Ureter (tissue), 1 donor: ENCODE data around the gene CCNO. TPM values are rescaled to one million over a fixed set of nuclear protein-coding genes. Genes with fewer than 3 reads are reported as not detected.

Experiments used
- DNase-seq: peaks from one replicate; pipeline ENCODE4 v3.0.0-alpha.2; 2020; ENCODE audit warnings: low spot score
- total RNA-seq: library from RNA; stranded (reverse); gene quantifications from one replicate; pipeline ENCODE4 v1.2.4, GENCODE V29; 2023
- donor health status: DM: yes; HTN: yes; CAD: no.

CCNO gene
- total RNA-seq, 1 donor from 2014 or later = 16.5 TPM

- no peak for DNase-seq
These were observed 10.2 kb downstream of the CCNO start for GRCh38 chr5:55222985-55223811.

- DNase-seq = no peak
These were observed 11.1 kb downstream of the CCNO start for GRCh38 chr5:55222092-55222984.

DNA sequence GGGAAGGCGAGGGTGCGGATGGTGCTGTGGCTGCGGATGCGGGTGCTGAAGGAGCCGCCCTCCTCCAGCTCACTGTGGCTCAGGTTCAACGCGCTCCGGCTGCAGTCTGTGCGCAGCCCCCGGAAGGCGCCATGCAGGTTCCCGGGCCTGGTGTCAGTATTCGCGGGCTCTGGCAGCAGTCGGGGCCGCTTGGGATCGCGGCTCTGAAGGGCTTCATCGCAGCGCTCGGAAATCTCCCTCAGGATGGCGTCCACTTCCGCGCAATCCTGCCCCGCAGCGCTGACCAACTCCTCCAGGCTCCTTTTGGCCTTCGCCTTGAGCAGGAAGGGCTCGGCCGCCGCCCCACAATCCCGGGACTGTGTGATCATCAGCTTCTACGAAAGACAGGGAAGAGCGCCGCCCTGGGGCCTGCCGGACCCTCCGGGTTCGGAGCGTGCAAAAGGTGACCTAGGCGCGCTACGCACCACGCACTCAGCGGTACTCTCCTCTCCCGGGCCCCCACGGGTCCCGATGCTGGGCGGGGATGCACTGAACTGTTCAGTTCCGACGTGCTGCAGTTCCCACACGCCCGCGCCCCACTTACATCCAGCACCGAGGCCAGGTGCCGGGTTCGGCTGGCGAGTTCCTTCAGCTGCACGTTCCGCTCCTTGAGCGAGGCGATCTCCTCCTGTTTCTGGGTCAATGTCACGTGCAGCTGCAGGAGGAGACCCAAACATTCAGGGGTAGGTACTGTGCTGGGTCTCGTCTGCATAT lies 12.8 kb downstream of the CCNO start:
- peak; percentile 53 for DNase-seq

- no peak for DNase-seq
These were observed 13.6 kb downstream of the CCNO start for GRCh38 chr5:55219770-55220169.

DNA sequence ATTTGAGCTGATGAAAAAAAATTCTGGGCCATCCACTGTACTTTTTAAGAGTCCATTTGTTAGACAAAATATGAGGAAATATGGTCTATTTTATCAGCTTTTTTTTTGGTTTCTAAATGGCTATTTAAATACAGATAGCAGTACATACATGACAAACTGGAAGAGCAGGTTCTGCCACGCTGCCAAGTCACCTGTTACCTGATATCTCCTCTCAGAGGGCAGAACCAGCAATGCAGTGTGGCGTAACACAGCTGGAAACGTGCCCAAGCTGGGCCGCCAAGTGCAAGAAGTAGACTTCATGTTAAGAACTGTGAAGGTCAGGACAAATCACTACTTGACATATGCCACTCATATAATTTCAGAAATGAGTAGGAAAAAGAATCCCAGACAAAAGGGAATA lies 14.4 kb downstream of the CCNO start:
- DNase-seq = peak; percentile 88

DNA sequence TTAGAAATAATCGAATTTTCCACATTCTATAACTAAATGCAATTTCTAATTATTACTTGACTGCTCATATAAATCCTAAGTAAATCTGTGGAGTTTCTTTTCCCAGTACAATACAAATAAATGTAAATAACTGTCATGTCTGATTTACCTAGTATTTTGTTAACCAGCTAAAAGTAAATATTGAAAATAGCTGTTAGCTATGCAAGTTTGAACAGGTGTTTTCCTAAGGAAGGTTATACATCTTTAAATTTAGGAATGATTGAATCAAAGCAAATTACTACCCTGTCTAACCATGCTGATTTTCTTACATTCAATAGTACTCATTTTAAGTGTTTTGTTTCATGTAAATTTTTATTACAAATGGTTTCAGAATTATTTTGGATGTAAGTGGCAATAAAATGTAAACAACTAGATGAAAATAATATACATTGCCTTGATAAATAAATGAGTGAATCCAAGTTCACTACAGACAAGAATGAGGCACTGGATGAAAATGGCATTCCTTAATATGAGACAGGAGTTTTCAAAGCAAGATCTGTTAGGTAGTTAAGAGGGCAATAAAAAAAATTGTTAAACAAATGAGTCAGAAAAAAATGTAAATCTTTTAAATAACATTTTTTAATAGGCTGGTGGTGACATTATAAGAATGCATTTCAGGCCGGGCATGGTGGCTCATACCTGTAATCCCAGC lies 22.1 kb downstream of the CCNO start:
- no peak for DNase-seq

DNA sequence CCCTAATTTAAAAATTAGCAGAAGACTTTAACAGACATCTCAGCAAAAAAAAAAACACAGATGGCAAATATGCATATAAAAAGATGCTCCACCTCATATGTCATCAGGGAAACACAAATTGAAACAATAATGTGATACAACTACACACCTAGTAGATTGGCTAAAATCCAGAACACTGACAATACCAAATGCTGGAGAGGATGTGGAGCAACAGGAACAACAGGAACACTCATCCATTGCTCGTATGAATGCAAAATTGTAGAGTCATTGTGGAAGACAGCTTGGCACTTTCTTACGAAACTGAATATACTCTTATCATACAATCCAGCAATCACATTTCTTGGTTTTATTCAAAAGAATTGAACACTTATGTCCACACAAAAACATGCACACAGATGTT lies 28.4 kb downstream of the CCNO start:
- DNase-seq = no peak

GRCh38 chr5:55191165-55191564 lies 42.2 kb downstream of the CCNO start:
- no peak for DNase-seq

GRCh38 chr5:55188656-55189540 lies 44.5 kb downstream of the CCNO start:
- no peak for DNase-seq

DNA sequence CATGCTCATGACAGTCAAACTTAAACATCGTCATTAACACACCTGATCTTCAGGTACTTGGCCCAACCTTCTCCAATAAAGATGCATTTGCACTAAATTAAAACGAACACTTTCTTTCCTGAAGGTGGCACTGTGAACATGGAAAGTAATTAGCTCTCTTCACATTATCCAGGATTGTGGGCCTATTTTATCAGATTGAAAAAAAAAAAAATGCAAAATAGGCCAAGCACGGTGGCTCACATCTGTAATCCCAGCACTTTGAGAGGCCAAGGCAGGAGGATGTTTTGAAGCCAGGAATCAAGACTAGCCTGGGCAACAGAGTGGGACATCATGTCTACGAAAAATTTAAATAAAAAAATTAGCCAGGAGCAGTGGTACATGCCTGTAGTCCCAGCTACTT lies 46.0 kb downstream of the CCNO start:
- DNase-seq = no peak

Other genes with a start within 250 kb of the CCNO start
- not detected for gene ESM1, start 248.0 kb downstream of the CCNO start, total RNA-seq
- 0.49 TPM for gene GZMK, start 209.4 kb downstream of the CCNO start, total RNA-seq
- 2.1 TPM for gene GZMA, start 131.0 kb downstream of the CCNO start, total RNA-seq
- gene GPX8, start 73.4 kb downstream of the CCNO start, total RNA-seq = 20.2 TPM
- not detected for gene CDC20B, start 60.4 kb downstream of the CCNO start, total RNA-seq
- 2.7 TPM for gene MCIDAS, start 6.3 kb downstream of the CCNO start, total RNA-seq
- gene DHX29, start 74.1 kb upstream of the CCNO start, total RNA-seq = 29.8 TPM
- 101 TPM for gene MTREX, start 74.4 kb upstream of the CCNO start, total RNA-seq